K562 (cell line): ENCODE measurements around the gene PITPNC1. TPM values are rescaled to one million over a fixed set of nuclear protein-coding genes. Genes with fewer than 3 reads are reported as not detected.

Experiments
- ATAC-seq: fragments of 200-7000 bp; cut with Tn5 transposase; 3 replicates; pipeline ENCODE4 v1.9.1; 2020; ENCODE audit warnings: moderate library complexity
- BruUV-seq: library from RNA; stranded (reverse); fragments of 400-500 nt; replicated peaks from 2 replicates; lab custom pipeline; 2021; lab: Mats Ljungman, UMichigan
- CTCF ChIA-PET: fragments of 300-600 bp; formaldehyde crosslinking; extraction: SDS; loops from one replicate; lab custom pipeline; 2021; ENCODE audit warnings: low intra/inter-chr PET ratio; lab: Yijun Ruan, JAX
- POLR2A ChIA-PET: fragments of 300-600, 350-650 bp; sonication (Branson Sonifier 250); formaldehyde crosslinking; extraction: SDS; loops from one replicate; lab custom pipeline; 2021; ENCODE audit warnings: antibody characterized with exemption, inconsistent platforms; lab: Yijun Ruan, JAX
- DNase-seq, 4 experiments: peaks; one replicate each; pipeline versions ENCODE4 v3.0.0 to v3.0.0-alpha.2; 2011 to 2018; ENCODE audit warnings: low spot score in 3 of 4, mixed read lengths in 3 of 4; ENCODE audit errors: extremely low read depth in 1 of 4
- FAIRE-seq: peaks from 2 replicates; lab custom pipeline; 2011; peaks lifted over from hg19 to GRCh38; lab: Jason Lieb, UNC
- H2AFZ ChIP-seq: 2 replicates; pipeline ENCODE4 v1.6.0; 2011; ENCODE audit warnings: low read depth, low read length, control low read depth, inconsistent platforms
- H3K27ac ChIP-seq: fragments of 200-600 bp; 3 replicates; pipeline ENCODE4 v1.8.0; 2011; ENCODE audit warnings: low read depth, mild to moderate bottlenecking, control low read depth, inconsistent platforms, low read length, moderate library complexity, mixed read lengths; ENCODE audit errors: extremely low read depth
- H3K27me3 ChIP-seq, 2 experiments: fragments of 300-600 bp in 1 of 2; 2 replicates in 1 of 2; 3 replicates in 1 of 2; pipeline versions ENCODE4 v1.6.0 to v1.8.0; 2011; ENCODE audit warnings: inconsistent platforms in 2 of 2, low read length in 2 of 2, mild to moderate bottlenecking in 1 of 2, mixed read lengths in 1 of 2, moderate library complexity in 1 of 2; ENCODE audit not compliant: control insufficient read depth in 2 of 2, insufficient read depth in 2 of 2
- H3K36me3 ChIP-seq: fragments of 300-600 bp; 3 replicates; pipeline ENCODE4 v1.8.0; 2011; ENCODE audit warnings: mild to moderate bottlenecking, low read length, inconsistent platforms; ENCODE audit not compliant: control insufficient read depth, insufficient read depth
- H3K4me1 ChIP-seq, 2 experiments: fragments of 200-600 bp in 1 of 2; replicated peaks in 1 of 2; 2 replicates in 1 of 2; 3 replicates in 1 of 2; pipeline versions ENCODE4 v1.5.1 to v1.8.0; 2011; ENCODE audit warnings: inconsistent platforms in 2 of 2, low read length in 2 of 2, mild to moderate bottlenecking in 1 of 2, mixed read lengths in 1 of 2, moderate library complexity in 1 of 2; ENCODE audit not compliant: control insufficient read depth in 2 of 2, insufficient read depth in 2 of 2
- H3K4me2 ChIP-seq: 2 replicates; pipeline ENCODE4 v1.6.1; 2011; ENCODE audit warnings: low read length, control low read depth, inconsistent platforms, mixed read lengths; ENCODE audit not compliant: insufficient read depth
- H3K4me3 ChIP-seq: fragments of 200-600 bp; sonication (generic), shearing (Covaris generic); 2 replicates; pipeline ENCODE4 v1.5.1; 2016; ENCODE audit warnings: control low read depth, inconsistent platforms
- H3K79me2 ChIP-seq: fragments of 200-600 bp; 3 replicates; pipeline ENCODE4 v1.8.0; 2011; ENCODE audit warnings: low read length, inconsistent platforms; ENCODE audit not compliant: control insufficient read depth, insufficient read depth
- H3K9ac ChIP-seq, 2 experiments: 2 replicates each; pipeline versions ENCODE4 v1.6.0 to v1.6.1; 2011; ENCODE audit warnings: low read depth in 2 of 2, low read length in 2 of 2, control low read depth in 1 of 2, inconsistent platforms in 1 of 2, mild to moderate bottlenecking in 1 of 2, mixed read lengths in 1 of 2; ENCODE audit not compliant: insufficient read depth in 1 of 2
- H3K9me1 ChIP-seq: one replicate; pipeline ENCODE4 v1.6.0; 2011; ENCODE audit warnings: inconsistent platforms, mild to moderate bottlenecking, low read length, moderate library complexity; ENCODE audit not compliant: control insufficient read depth, insufficient read depth
- H3K9me3 ChIP-seq: replicated peaks from 2 replicates; pipeline ENCODE4 v1.5.1; 2011; ENCODE audit warnings: low read depth, low read length, inconsistent platforms; ENCODE audit not compliant: control insufficient read depth, insufficient read depth
- H4K20me1 ChIP-seq: replicated peaks from 2 replicates; pipeline ENCODE4 v1.6.1; 2011; ENCODE audit warnings: low read length, inconsistent platforms, mixed read lengths; ENCODE audit not compliant: control insufficient read depth, insufficient read depth
- ATF7 ChIP-seq: fragments of 450-650 bp; IDR thresholded peaks from 2 replicates; pipeline ENCODE4 v1.7.1; 2014; ENCODE audit warnings: mild to moderate bottlenecking, moderate library complexity
- BCL6 ChIP-seq: fragments of 250-450 bp; sonication (Bioruptor Pico); IDR thresholded peaks from 2 replicates; pipeline ENCODE4 v1.4.0; 2020
- FOXJ3 ChIP-seq: sonication (generic); formaldehyde crosslinking; IDR thresholded peaks from 2 replicates; pipeline ENCODE4 v1.4.0; 2020; ENCODE audit warnings: mild to moderate bottlenecking, missing genetic modification reagents
- JUNB ChIP-seq: fragments of 450-650 bp; formaldehyde crosslinking; conservative IDR thresholded peaks from 2 replicates; pipeline ENCODE4 v1.4.0; 2020; ENCODE audit warnings: mild to moderate bottlenecking
- MTF1 ChIP-seq: fragments of 250-450 bp; sonication (Bioruptor Pico); IDR thresholded peaks from 2 replicates; pipeline ENCODE4 v1.9.0; 2021; ENCODE audit warnings: moderate library complexity, mild to moderate bottlenecking, inconsistent platforms, borderline replicate concordance
- NCOA6 ChIP-seq: fragments of 450-650 bp; IDR thresholded peaks from 2 replicates; pipeline ENCODE4 v1.6.1; 2017; ENCODE audit warnings: mild to moderate bottlenecking
- NFE2L1 ChIP-seq: fragments of 450-650 bp; IDR thresholded peaks from 2 replicates; pipeline ENCODE4 v1.6.1; 2016; ENCODE audit warnings: missing genetic modification characterization, low read depth, mild to moderate bottlenecking, missing compliant biosample characterization, moderate library complexity, borderline replicate concordance
- RAD51 ChIP-seq: fragments of 450-650 bp; IDR thresholded peaks from 2 replicates; pipeline ENCODE4 v1.7.1; 2016; ENCODE audit warnings: low read depth, mild to moderate bottlenecking, borderline replicate concordance
- SP1 ChIP-seq: sonication (generic); formaldehyde crosslinking; IDR thresholded peaks from 2 replicates; pipeline ENCODE4 v1.8.1; 2022; ENCODE audit warnings: mild to moderate bottlenecking, missing genetic modification reagents
- ZBTB1 ChIP-seq: sonication (generic); formaldehyde crosslinking; IDR thresholded peaks from 2 replicates; pipeline ENCODE4 v1.8.1; 2023; ENCODE audit warnings: missing genetic modification reagents, low read depth, mild to moderate bottlenecking, borderline replicate concordance
- WGBS: fragments of 100-300 bp; shearing (Covaris generic); methylation state at CpG from one replicate; pipeline ENCODE4 v1.1.6; 2016; ENCODE audit warnings: low coverage, mixed read lengths; ENCODE audit not compliant: insufficient coverage; ENCODE audit errors: missing lambda C conversion rate; 5-methylcytosine and 5-hydroxymethylcytosine counted together
- in situ Hi-C: fragments of 300-500 bp; cut with MboI; formaldehyde crosslinking; loops from 4 replicates; pipeline ENCODE4 v1.15.0; 2018; ENCODE audit warnings: inconsistent platforms, mixed read lengths
- intact Hi-C: fragments of 100-400 bp; cut with micrococcal nuclease; formaldehyde crosslinking; loops from 2 replicates; pipeline ENCODE4 v1.14.2; 2022
- polyA plus RNA-seq, 8 experiments: library from polyadenylated mRNA; depleted of rRNA in 4 of 8; stranded (reverse) in 5 of 8; unstranded in 3 of 8; fragments of >200 nt; fragmentation: Nextera tagmentation in 2 of 8; fragmentation: Illumina TruSeq in 1 of 8; extraction: Ambion mirVana in 2 of 8; extraction: Trizol in 1 of 8; gene quantifications; 2 replicates each; pipeline versions ENCODE4 v1.2.1 to v1.2.3, GENCODE V29; 2011 to 2014; ENCODE audit warnings: inconsistent platforms in 1 of 8, missing spikeins in 1 of 8
- total RNA-seq, 7 experiments: library from RNA; depleted of rRNA in 6 of 7; stranded (reverse); fragments of >200 nt in 6 of 7; fragmentation: Illumina TruSeq in 2 of 7; extraction: Trizol in 2 of 7; gene quantifications; 2 replicates each; pipeline versions ENCODE4 v1.2.1 to v1.2.3, GENCODE V29; 2011 to 2021; ENCODE audit warnings: low replicate concordance in 1 of 7
- TF ChIP-seq, protein P1 (sequence below): fragments of 450-650 bp; conservative IDR thresholded peaks from 2 replicates; pipeline ENCODE4 v1.6.1; 2016; ENCODE audit warnings: missing genetic modification characterization, low read depth, mild to moderate bottlenecking, control low read depth, missing compliant biosample characterization
- TF ChIP-seq, protein P2 (sequence below): sonication (generic); formaldehyde crosslinking; IDR thresholded peaks from 2 replicates; pipeline ENCODE4 v1.8.1; 2023; ENCODE audit warnings: mild to moderate bottlenecking, missing genetic modification reagents
- TF ChIP-seq, protein P3 (sequence below), 3 experiments: fragments of 200-800 bp in 1 of 3; fragments of 250-450 bp in 1 of 3; fragments of 450-650 bp in 1 of 3; sonication (Bioruptor Pico) in 1 of 3; sonication (Bioruptor generic) in 1 of 3; formaldehyde crosslinking in 1 of 3; IDR thresholded peaks; 2 replicates each; pipeline versions ENCODE4 v1.6.1 to v1.8.0; 2016 to 2022; ENCODE audit warnings: mild to moderate bottlenecking in 2 of 3, missing genetic modification characterization in 2 of 3, missing compliant biosample characterization in 1 of 3, moderate library complexity in 1 of 3
- TF ChIP-seq, protein P4 (sequence below): sonication (generic); formaldehyde crosslinking; IDR thresholded peaks from 2 replicates; pipeline ENCODE4 v1.8.1; 2023; ENCODE audit warnings: mild to moderate bottlenecking, missing genetic modification reagents

PITPNC1 gene
- total and polyA plus RNA-seq, 9 of the 15 experiments (the other 6 are each of a cell fraction or from before 2014, with no cell fraction given), result 0.11 to 1.1 (median 0.65) TPM

DNA sequence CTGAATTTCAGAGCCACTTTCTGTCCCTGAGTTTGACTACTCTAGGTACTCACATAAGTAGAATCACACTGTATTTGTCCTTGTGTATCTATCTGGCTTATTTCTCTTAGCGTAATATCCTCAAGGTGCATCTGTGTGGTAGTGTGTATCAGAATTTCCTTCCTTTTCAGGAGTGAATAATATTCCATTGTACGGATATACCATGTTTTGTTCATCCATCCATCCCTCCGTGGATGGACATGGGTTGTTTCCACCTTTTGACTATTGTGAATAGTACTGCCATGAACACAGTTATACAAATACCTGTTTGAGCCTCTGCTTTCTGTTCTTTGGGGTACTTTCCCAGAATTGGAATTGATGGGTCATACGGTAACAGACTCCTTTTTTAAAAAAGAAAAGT is 111.7 kb downstream of the PITPNC1 start:
- Histone ChIP-seq H3K4me2 (no peak overlapping the region), H2AFZ (no peak overlapping the region), H3K79me2 (no peaks in the 10 kb centered on the region), H3K27me3 (peaks cover 25 to 58% of the 10 kb centered on the region in 2 experiments), H3K36me3 (no peaks in the 10 kb centered on the region), H3K9me1 (no peaks in the 10 kb centered on the region), H3K4me3 (no peak overlapping the region), H3K9me3 (no peaks in the 10 kb centered on the region), H3K9ac (no peak overlapping the region), H3K4me1 (no peaks in the 10 kb centered on the region), H4K20me1 (no peaks in the 10 kb centered on the region), H3K27ac (no peak overlapping the region)
- ChIA-PET POLR2A (no interaction called here), CTCF (no interaction called here)
- intact Hi-C loops (no loop called here), in situ Hi-C loops (no loop called here)
- DNase-seq (no peak), FAIRE-seq (no peak), ATAC-seq (no peak)
- WGBS, result 8% methylated on average over 4 of the region's 4 CpGs
- no TSS peak for BruUV-seq
- no peak for TF ChIP-seq ATF7
- TF ChIP-seq, protein P1, sequence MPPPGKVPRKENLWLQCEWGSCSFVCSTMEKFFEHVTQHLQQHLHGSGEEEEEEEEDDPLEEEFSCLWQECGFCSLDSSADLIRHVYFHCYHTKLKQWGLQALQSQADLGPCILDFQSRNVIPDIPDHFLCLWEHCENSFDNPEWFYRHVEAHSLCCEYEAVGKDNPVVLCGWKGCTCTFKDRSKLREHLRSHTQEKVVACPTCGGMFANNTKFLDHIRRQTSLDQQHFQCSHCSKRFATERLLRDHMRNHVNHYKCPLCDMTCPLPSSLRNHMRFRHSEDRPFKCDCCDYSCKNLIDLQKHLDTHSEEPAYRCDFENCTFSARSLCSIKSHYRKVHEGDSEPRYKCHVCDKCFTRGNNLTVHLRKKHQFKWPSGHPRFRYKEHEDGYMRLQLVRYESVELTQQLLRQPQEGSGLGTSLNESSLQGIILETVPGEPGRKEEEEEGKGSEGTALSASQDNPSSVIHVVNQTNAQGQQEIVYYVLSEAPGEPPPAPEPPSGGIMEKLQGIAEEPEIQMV (tag), result no peak
- TF ChIP-seq MTF1 (CRISPR knock-in tag), result no peak
- TF ChIP-seq ZBTB1 (CRISPR knock-in tag), result no peak
- TF ChIP-seq FOXJ3 (CRISPR knock-in tag), result no peak
- TF ChIP-seq BCL6, result no peak
- TF ChIP-seq RAD51, result no peak
- TF ChIP-seq, protein P2, sequence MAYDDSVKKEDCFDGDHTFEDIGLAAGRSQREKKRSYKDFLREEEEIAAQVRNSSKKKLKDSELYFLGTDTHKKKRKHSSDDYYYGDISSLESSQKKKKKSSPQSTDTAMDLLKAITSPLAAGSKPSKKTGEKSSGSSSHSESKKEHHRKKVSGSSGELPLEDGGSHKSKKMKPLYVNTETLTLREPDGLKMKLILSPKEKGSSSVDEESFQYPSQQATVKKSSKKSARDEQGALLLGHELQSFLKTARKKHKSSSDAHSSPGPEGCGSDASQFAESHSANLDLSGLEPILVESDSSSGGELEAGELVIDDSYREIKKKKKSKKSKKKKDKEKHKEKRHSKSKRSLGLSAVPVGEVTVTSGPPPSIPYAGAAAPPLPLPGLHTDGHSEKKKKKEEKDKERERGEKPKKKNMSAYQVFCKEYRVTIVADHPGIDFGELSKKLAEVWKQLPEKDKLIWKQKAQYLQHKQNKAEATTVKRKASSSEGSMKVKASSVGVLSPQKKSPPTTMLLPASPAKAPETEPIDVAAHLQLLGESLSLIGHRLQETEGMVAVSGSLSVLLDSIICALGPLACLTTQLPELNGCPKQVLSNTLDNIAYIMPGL (CRISPR knock-in tag), result no peak
- TF ChIP-seq, protein P3, sequence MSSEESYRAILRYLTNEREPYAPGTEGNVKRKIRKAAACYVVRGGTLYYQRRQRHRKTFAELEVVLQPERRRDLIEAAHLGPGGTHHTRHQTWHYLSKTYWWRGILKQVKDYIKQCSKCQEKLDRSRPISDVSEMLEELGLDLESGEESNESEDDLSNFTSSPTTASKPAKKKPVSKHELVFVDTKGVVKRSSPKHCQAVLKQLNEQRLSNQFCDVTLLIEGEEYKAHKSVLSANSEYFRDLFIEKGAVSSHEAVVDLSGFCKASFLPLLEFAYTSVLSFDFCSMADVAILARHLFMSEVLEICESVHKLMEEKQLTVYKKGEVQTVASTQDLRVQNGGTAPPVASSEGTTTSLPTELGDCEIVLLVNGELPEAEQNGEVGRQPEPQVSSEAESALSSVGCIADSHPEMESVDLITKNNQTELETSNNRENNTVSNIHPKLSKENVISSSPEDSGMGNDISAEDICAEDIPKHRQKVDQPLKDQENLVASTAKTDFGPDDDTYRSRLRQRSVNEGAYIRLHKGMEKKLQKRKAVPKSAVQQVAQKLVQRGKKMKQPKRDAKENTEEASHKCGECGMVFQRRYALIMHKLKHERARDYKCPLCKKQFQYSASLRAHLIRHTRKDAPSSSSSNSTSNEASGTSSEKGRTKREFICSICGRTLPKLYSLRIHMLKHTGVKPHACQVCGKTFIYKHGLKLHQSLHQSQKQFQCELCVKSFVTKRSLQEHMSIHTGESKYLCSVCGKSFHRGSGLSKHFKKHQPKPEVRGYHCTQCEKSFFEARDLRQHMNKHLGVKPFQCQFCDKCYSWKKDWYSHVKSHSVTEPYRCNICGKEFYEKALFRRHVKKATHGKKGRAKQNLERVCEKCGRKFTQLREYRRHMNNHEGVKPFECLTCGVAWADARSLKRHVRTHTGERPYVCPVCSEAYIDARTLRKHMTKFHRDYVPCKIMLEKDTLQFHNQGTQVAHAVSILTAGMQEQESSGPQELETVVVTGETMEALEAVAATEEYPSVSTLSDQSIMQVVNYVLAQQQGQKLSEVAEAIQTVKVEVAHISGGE (CRISPR knock-in tag; IDR thresholded peaks at IDR 0.05), result no peak
- no peak for TF ChIP-seq NCOA6
- TF ChIP-seq JUNB (CRISPR knock-in tag), result no peak
- no peak for TF ChIP-seq NFE2L1 (tag)
- TF ChIP-seq, protein P4, sequence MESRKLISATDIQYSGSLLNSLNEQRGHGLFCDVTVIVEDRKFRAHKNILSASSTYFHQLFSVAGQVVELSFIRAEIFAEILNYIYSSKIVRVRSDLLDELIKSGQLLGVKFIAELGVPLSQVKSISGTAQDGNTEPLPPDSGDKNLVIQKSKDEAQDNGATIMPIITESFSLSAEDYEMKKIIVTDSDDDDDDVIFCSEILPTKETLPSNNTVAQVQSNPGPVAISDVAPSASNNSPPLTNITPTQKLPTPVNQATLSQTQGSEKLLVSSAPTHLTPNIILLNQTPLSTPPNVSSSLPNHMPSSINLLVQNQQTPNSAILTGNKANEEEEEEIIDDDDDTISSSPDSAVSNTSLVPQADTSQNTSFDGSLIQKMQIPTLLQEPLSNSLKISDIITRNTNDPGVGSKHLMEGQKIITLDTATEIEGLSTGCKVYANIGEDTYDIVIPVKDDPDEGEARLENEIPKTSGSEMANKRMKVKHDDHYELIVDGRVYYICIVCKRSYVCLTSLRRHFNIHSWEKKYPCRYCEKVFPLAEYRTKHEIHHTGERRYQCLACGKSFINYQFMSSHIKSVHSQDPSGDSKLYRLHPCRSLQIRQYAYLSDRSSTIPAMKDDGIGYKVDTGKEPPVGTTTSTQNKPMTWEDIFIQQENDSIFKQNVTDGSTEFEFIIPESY (CRISPR knock-in tag), result no peak
- no peak for TF ChIP-seq SP1 (CRISPR knock-in tag)
